Measurements from ENCODE around the gene UBE2R2.
"Not testable (repeated sequence)": the region's sequence is repeated elsewhere in the genome, so short reads cannot be mapped to it uniquely, and the experiment has no call there.

UBE2R2 gene

DNA sequence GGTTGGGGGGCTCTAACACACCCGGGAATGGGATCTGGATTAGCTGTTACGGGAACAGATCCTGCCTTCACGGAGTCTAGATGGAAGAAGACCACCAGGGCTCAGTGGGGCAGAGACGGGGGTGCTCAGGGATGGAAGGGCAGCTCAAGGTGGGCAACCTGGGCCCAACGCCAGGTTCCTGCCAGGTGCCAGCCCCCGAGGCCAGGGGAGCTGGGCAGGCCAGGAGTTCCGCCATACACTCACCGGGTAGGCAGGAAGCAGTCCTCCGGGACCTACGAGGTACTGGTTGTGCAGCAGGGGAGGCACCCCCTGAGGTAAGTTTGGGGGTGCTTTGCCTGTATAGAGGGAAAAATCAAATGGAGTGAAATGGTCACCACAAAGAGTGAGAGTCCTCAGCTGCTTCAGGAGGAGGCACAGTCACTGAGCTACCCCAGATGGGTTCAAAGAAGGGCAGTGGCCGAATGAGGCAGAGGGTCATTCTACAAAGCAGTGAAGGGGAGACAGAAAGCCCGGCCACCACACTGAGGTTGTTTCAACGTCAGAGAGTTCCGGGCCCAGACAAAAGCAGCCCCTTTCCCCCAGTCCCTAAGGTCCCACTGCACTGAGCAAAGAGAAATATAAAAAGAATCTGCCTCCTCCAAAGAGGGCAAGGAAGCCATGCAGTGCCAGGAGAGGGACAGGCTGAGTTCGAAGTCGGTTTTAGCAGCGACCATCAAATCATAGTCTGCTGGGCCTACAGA lies 110.0 kb downstream of the UBE2R2 start:
- DNase-seq (ENCODE audit: low read depth in 2 of 2, low spot score in 1 of 2) = no peak

GRCh38 chr9:33927694-33928093 lies 110.7 kb downstream of the UBE2R2 start:
- no peak for DNase-seq (ENCODE audit: low read depth in 2 of 2, low spot score in 1 of 2)

- DNase-seq (ENCODE audit: low read depth in 2 of 2, low spot score in 1 of 2) = no peak
Observed at GRCh38 chr9:33931326-33931725, 114.4 kb downstream of the UBE2R2 start.

DNA sequence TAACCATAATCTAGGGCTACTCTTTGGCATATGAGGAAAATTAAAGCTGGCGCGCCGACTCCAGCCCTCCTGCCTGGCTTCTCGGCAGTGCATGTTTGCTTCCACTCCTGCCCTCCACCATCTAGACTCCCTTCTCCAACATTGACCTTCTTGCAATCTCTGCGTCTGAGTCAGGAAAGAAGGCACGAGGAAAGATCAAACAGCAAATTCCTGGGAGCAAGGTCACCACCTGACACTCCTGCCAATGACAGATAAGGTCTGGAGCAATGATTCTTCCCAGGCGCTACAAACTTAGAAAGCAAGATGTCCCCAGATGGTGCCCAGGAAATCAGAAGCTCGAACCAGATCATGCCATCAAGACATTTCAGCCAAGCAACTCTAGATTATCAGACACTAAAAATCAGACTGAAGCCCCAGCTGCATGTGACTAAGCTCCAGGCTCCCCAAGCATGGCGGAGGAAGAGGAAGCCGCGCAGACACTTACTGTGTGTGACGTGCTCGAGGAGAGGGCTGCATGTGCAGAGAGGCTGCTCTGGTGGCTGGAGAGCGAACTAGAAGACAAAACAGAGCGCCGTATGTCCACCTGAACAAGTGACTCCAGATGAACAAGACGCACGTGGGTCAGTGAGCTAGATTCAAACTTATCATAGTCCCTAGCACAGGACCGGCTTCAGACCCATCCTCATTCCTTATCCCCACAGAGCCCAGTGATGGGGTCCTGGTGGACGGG lies 115.3 kb downstream of the UBE2R2 start:
- no peak for DNase-seq (ENCODE audit: low read depth in 2 of 2, low spot score in 1 of 2)

- DNase-seq (ENCODE audit: low read depth in 2 of 2, low spot score in 1 of 2) = no peak
Observed at GRCh38 chr9:33934188-33934878, 117.4 kb downstream of the UBE2R2 start.

GRCh38 chr9:33939924-33940874 lies 123.2 kb downstream of the UBE2R2 start:
- no peak for DNase-seq (ENCODE audit: low read depth in 2 of 2, low spot score in 1 of 2)

DNA sequence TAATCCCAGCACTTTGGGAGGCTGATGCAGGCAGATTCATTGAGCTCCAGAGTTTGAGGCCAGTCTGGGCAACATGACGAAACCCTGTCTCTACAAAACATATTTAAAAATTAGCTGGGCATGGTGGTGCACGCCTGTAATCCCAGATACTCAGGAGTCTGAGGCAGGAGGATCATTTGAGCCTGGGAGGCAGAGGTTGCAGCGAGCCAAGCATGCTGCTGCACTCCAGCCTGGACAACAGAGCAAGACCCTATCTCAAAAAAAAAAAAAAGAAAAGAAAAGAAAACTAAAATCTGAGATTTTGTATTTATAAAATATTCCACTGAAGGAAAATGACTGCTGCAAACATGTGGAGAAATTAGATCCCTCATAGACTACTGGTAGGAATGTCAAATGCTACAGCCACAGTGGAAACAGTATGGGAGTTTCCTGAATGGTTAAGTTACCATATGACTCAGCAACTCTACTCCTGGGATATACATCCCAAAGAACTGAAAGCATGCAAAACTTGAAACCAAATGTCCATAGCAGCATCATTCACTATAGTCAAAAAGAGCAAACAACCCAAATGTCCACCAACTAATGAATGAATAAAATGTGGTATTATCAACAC lies 125.6 kb downstream of the UBE2R2 start:
- no peak for DNase-seq (ENCODE audit: low read depth in 2 of 2, low spot score in 1 of 2)

- no peak for DNase-seq (ENCODE audit: low read depth in 2 of 2, low spot score in 1 of 2)
Observed at GRCh38 chr9:33943389-33943788, 126.4 kb downstream of the UBE2R2 start.

- no peak for DNase-seq (ENCODE audit: low read depth in 2 of 2, low spot score in 1 of 2)
Observed at GRCh38 chr9:33946779-33947535, 130.0 kb downstream of the UBE2R2 start.

- DNase-seq (ENCODE audit: low read depth in 2 of 2, low spot score in 1 of 2) = no peak
Observed at GRCh38 chr9:33950371-33950770, 133.4 kb downstream of the UBE2R2 start.

DNA sequence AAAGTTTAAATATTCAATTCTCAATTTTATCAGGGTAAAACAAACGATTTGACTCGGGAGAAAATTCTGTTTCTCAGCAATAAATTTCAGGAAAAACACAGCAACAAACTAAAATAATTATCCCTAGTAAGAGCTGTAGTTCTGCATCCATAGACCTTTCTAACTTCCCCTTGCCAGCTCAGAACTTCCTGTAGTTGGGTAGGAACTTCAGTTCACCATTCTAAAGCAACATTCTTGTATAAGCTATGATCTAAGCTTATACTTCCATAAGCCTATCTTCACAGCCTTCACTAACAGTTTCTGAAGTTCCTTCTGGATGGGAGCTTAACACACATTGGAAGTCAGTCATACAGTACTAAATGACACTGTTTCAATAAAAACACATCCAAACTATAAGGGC lies 135.1 kb downstream of the UBE2R2 start:
- DNase-seq (ENCODE audit: low read depth in 2 of 2, low spot score in 1 of 2) = no peak

- no peak for DNase-seq (ENCODE audit: low read depth in 2 of 2, low spot score in 1 of 2)
Observed at GRCh38 chr9:33956544-33956943, 139.6 kb downstream of the UBE2R2 start.

DNA sequence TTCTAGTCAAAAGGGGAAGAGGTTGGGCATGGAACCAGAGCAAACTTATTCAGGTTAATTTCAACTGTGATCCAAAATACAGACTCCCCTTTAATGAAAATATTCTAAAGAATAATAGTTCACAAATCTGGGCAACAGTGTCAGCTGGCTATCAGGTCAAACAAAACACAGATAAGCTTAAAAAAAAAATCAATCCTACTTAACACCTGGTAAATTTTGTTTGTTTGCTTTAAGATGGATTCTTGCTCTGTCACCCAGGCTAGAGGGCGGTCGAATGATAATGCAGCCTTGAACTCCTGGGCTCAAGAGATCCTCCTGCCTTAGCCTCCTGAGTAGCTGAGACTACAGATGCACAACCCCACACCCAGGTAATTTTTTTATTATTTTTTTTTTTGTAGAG lies 142.8 kb downstream of the UBE2R2 start:
- DNase-seq (ENCODE audit: low read depth in 2 of 2, low spot score in 1 of 2) = no peak

DNA sequence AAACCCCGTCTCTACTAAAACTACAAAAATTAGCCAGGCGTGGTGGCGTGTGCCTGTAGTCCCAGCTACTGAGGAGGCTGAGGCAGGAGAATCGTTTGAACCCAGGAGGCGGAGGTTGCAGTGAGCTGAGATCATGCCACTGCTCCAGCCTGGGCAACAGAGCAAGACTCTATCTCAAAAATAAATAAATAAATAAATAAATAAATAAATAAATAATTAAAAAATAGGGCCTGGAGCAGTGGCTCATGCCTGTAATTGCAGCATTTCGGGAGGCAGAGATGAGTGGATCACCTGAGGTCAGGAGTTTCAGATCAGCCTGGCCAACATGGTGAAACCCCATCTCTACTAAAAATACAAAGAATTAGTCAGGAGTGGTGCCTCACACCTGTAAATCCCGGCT lies 145.5 kb downstream of the UBE2R2 start:
- not testable (repeated sequence) for DNase-seq (ENCODE audit: low read depth in 2 of 2, low spot score in 1 of 2)

GRCh38 chr9:33964086-33964768 lies 147.3 kb downstream of the UBE2R2 start:
- no peak for DNase-seq (ENCODE audit: low read depth in 2 of 2, low spot score in 1 of 2)

All from stimulated activated CD8-positive, alpha-beta memory T cell treated with anti-CD3 and anti-CD28 coated beads, Interleukin-4, amount 100 ng/mL, for 1 hour (primary cell).